Adrenal gland (tissue), 12 donors: ENCODE measurements around the gene SDCCAG8. TPM values are rescaled to one million over a fixed set of nuclear protein-coding genes. Genes with fewer than 3 reads are reported as not detected.
A peak's percentile ranks its signal among the peaks of the same experiment; 100 is the strongest.

Source experiments
- DNase-seq, 7 donors: peaks; one replicate each; pipeline ENCODE4 v3.0.0-alpha.2; 2019 to 2020
- H3K27ac ChIP-seq, 5 donors: fragments of 200-600 bp; sonication (generic) in 4 of 5; 1 replicate in 3 of 5; 2 replicates in 2 of 5; pipeline versions ENCODE4 v1.5.1 to v1.8.0; 2016 to 2020; ENCODE audit warnings: mild to moderate bottlenecking in 1 of 5
- H3K27me3 ChIP-seq: fragments of 200-600 bp; 2 replicates; pipeline ENCODE4 v1.8.0; 2021
- H3K36me3 ChIP-seq, 2 donors: fragments of 200-600 bp; replicated peaks in 1 of 2; 1 replicate in 1 of 2; 2 replicates in 1 of 2; pipeline versions ENCODE4 v1.5.1 to v1.8.0; 2018 to 2022
- H3K4me1 ChIP-seq, 2 donors: fragments of 200-600 bp; replicated peaks in 1 of 2; 1 replicate in 1 of 2; 2 replicates in 1 of 2; pipeline versions ENCODE4 v1.5.1 to v1.8.0; 2018 to 2021
- H3K4me3 ChIP-seq, 4 donors: fragments of 200-600 bp; sonication (generic) in 3 of 4; one replicate each; pipeline ENCODE4 v1.5.1; 2016 to 2018
- H3K9me3 ChIP-seq, 3 donors: fragments of 200-600 bp; sonication (generic) in 1 of 3; replicated peaks in 1 of 3; 1 replicate in 2 of 3; 2 replicates in 1 of 3; pipeline versions ENCODE4 v1.5.1 to v1.8.0; 2016 to 2021
- POLR2A ChIP-seq, 2 donors: fragments of 450-650 bp; IDR thresholded peaks; one replicate each; pipeline ENCODE4 v1.6.1; 2017; ENCODE audit warnings: antibody characterized with exemption in 2 of 2, mild to moderate bottlenecking in 2 of 2, moderate library complexity in 1 of 2
- WGBS, 4 donors: extraction: QIAGEN DNeasy Blood & Tissue Kit in 2 of 4; methylation state at CpG; one replicate each; pipeline versions ENCODE4 v1.1.5 to v1.1.7; 2013 to 2017; 5-methylcytosine and 5-hydroxymethylcytosine counted together
- intact Hi-C, 2 donors: fragments of 100-400 bp; cut with DNase I; formaldehyde crosslinking; loops; one replicate each; pipeline versions ENCODE4 v1.14.1 to v1.15.0; 2022 to 2023
- polyA plus RNA-seq, 3 donors: library from polyadenylated mRNA; stranded (reverse); fragments of 200-250 nt in 2 of 3; fragments of 350-450 nt in 1 of 3; fragmentation: Illumina TruSeq in 1 of 3; extraction: RNeasy Lipid Tissue Mini Kit (QIAGEN cat#74804) in 1 of 3; gene quantifications; one replicate each; pipeline ENCODE4 v1.2.3, GENCODE V29; 2013 to 2014
- total RNA-seq, 9 donors: library from RNA; depleted of rRNA in 4 of 9; stranded (reverse); fragments of >200 nt in 4 of 9; fragments of 120-200 nt in 1 of 9; fragmentation: NEBNext Ultra II Directional in 1 of 9; extraction: Animal tissue kit (Norgen Biotek cat#: 25700) in 1 of 9; gene quantifications; one replicate each; pipeline versions ENCODE4 v1.1.0 to v1.2.4, GENCODE V29; 2013 to 2023
- TF ChIP-seq, protein P1 (sequence below), 6 experiments: fragments of 450-650 bp in 4 of 6; fragments of 200-600 bp in 2 of 6; sonication (generic) in 1 of 6; IDR thresholded peaks; 1 replicate in 5 of 6; 2 replicates in 1 of 6; pipeline versions ENCODE4 v1.5.1 to v1.8.0; 2016 to 2021; ENCODE audit warnings: antibody characterized with exemption in 6 of 6, mild to moderate bottlenecking in 2 of 6, moderate library complexity in 1 of 6
- donor health status: healthy with polysubstance abuse.
- donor health status: Bipolar disorder and iron deficiency.
- donor health status: DM: yes; HTN: yes; CAD: no.
- donor health status: DM: no; HTN: no; CAD: no.
- donor health status: DM: no; HTN: no; CAD: no.
- donor health status: DM: yes; HTN: yes; CAD: no.

Gene SDCCAG8
- total and polyA plus RNA-seq, 12 donors = 22.5 to 60.9 (median 44.1) TPM

DNA sequence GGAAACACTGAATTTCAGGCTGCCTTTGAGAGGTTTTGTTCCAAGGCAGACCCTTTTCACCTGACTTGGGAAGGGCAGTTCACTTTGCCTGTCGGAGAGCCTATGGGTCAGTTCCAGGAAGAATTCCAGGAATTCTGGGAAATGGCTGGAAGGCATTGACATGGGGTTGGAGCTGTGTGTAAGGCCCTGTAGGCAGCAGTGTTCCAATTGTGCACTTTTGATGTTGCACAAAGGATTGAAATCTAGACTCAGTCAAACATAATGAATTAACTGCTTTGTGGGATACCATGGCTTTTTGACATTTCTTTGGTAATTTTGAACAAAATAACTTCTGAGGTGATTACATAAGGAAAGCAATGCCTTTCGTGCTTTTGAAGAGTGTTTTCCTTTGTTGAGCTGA, 184.6 kb downstream of the SDCCAG8 start:
- Histone ChIP-seq H3K9me3 (no peaks in the 10 kb centered on the region), H3K4me1 (no peaks in the 10 kb centered on the region), H3K36me3 (no peaks in the 10 kb centered on the region), H3K4me3 (no peak overlapping the region), H3K27ac (no peak overlapping the region), H3K27me3 (no peaks in the 10 kb centered on the region)
- intact Hi-C loops = no loop called here
- TF ChIP-seq POLR2A (IDR thresholded peaks at IDR 0.05) = no peak
- TF ChIP-seq, protein P1, sequence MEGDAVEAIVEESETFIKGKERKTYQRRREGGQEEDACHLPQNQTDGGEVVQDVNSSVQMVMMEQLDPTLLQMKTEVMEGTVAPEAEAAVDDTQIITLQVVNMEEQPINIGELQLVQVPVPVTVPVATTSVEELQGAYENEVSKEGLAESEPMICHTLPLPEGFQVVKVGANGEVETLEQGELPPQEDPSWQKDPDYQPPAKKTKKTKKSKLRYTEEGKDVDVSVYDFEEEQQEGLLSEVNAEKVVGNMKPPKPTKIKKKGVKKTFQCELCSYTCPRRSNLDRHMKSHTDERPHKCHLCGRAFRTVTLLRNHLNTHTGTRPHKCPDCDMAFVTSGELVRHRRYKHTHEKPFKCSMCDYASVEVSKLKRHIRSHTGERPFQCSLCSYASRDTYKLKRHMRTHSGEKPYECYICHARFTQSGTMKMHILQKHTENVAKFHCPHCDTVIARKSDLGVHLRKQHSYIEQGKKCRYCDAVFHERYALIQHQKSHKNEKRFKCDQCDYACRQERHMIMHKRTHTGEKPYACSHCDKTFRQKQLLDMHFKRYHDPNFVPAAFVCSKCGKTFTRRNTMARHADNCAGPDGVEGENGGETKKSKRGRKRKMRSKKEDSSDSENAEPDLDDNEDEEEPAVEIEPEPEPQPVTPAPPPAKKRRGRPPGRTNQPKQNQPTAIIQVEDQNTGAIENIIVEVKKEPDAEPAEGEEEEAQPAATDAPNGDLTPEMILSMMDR (IDR thresholded peaks at IDR 0.05) = no peak
- DNase-seq = no peak
- WGBS, 4 donors = 76 to 89% (median 84%) methylated on average over 2 of the region's 2 CpGs

DNA sequence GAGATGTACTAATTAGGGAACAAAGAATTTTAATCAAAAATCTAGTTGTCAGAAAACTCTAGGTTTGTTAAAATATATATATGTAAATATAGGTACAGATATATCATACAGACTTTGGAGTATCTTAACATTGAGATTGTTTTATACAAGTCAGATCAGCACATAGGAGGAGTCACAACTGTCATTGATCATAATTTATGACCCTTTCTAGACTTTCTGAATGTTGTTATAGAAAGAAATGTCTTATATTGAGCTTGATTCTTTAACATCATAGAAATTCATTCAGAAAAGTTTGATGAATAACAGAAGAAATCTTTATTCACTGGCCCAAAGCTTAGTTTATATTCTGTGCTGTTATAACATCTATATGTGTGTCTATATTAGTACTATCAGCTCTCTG, 185.8 kb downstream of the SDCCAG8 start:
- intact Hi-C loops = no loop called here
- Histone ChIP-seq H3K9me3 (no peaks in the 10 kb centered on the region), H3K36me3 (peaks cover 0 to 5% of the 10 kb centered on the region in 2 donors)

DNA sequence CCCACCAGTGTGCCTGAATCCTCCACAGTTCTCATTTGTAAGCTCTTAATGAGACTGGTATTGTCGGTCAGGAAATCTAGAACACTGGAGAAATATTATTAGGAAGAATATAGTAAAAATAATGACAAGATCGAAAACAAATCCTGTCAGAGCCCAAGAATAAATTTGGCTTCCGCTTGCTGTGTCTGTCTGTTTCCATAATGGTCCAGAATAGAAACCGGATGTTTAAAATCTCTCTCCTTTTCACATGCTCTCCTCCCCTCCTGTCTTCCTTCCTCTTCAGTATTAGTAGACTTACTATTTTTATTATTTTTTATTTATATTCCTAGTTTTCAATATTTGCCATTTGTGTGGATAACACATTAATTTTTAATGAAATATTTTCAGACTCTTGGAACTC, 187.7 kb downstream of the SDCCAG8 start:
- Histone ChIP-seq H3K4me3 (no peak overlapping the region), H3K9me3 (no peaks in the 10 kb centered on the region), H3K36me3 (peaks cover 0 to 5% of the 10 kb centered on the region in 2 donors), H3K4me1 (peaks cover 0 to 8% of the 10 kb centered on the region in 2 donors), H3K27ac (no peak overlapping the region), H3K27me3 (no peaks in the 10 kb centered on the region)
- DNase-seq = no peak
- intact Hi-C loops = no loop called here
- TF ChIP-seq, protein P1 (IDR thresholded peaks at IDR 0.05) = no peak
- TF ChIP-seq POLR2A (IDR thresholded peaks at IDR 0.05) = no peak
- 61 to 72% (median 72%) methylated on average over 4 of the region's 4 CpGs for WGBS, 4 donors

More for the DNA sequence above, 185.8 kb downstream of the SDCCAG8 start:
- Histone ChIP-seq H3K27me3 (no peaks in the 10 kb centered on the region), H3K4me3 (no peak overlapping the region), H3K27ac (no peak overlapping the region), H3K4me1 (no peaks in the 10 kb centered on the region)
- no peak for DNase-seq
- TF ChIP-seq, protein P1 (IDR thresholded peaks at IDR 0.05) = no peak
- TF ChIP-seq POLR2A (IDR thresholded peaks at IDR 0.05) = no peak

DNA sequence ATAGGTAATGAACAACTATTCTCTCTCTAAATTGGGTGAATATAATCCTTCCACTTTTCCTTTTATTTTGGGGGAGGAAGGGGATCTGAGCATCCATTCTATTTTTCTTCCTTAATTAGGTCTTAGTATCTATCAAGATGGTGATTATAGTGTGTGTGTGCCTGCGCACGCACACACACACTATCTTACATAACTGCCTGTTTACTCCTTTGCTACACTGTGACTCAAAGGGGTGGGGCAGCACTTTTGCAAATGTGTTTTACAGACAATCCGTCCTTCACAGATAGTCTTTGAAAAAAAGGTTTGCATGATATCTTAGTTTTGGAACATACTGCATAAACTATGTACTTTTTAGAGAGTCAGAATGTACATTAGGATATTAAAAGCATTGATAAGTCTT, 191.5 kb downstream of the SDCCAG8 start:
- Histone ChIP-seq H3K27me3 (no peaks in the 10 kb centered on the region), H3K27ac (no peak overlapping the region), H3K9me3 (no peaks in the 10 kb centered on the region), H3K36me3 (peaks cover 0 to 5% of the 10 kb centered on the region in 2 donors), H3K4me1 (peaks cover 0 to 8% of the 10 kb centered on the region in 2 donors), H3K4me3 (no peak overlapping the region)
- peak; percentile 68 to 86 (median 77) for DNase-seq
- TF ChIP-seq POLR2A (IDR thresholded peaks at IDR 0.05) = no peak
- TF ChIP-seq, protein P1 (IDR thresholded peaks at IDR 0.05) = no peak
- intact Hi-C loops = no loop called here
- WGBS, 4 donors = 30 to 39% (median 38%) methylated on average over 3 of the region's 3 CpGs
